ENCODE data around the gene PCDHGA1.
"Not testable (repeated sequence)": the region's sequence is repeated elsewhere in the genome, so short reads cannot be mapped to it uniquely, and the experiment has no call there.

PCDHGA1 gene

DNA sequence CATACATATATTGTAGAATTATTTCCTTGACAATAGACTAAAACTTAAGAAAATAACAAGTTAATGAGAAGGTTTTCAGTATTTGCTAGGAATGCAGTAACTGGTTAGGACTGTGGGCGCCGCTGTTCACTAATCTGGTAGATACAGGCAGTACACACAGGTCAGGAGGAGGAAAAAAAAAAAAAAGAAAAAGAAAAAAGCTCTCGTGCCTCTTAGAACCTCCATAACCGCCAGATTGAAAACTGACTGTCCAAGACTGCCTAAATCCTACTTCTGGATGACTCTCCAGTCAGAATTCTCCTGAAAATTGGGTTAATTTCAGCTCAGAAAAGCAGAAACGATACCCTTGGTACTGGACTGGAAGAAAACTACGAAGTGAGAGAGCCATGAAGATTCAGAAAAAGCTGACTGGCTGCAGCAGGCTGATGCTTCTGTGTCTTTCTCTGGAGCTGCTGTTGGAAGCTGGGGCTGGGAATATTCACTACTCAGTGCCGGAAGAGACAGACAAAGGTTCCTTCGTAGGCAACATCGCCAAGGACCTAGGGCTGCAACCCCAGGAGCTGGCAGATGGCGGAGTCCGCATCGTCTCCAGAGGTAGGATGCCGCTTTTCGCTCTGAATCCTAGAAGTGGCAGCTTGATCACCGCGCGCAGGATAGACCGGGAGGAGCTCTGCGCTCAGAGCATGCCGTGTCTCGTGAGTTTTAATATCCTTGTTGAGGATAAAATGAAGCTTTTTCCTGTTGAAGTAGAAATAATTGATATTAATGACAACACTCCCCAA is at the start of gene PCDHGA1:
TSS of gene PCDHGA1 (plus strand) at position 216 of the 782 bp plus-strand sequence.
- DNase-seq (ENCODE audit: low read depth), result no peak

DNA sequence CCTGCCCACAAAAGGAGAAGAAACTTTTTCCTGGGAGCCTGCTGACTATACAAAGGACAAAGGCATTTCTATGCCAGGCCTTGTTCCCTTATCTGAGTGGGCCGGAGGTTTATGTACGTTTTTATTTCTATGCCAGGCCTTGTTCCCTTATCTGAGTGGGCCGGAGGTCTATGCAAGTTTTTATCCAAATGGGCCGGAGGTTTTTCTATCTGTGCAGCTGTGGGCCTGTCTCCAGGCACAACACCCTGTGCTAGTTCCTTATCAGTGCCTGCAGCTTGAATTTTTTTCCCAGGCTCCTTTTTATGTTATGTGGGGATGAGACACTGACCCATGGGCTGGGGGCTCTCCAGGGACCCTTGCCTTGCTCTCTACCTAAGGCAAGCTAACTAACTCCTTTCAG is 31.9 kb upstream of the PCDHGA1 start:
- no peak for DNase-seq (ENCODE audit: low read depth)

- DNase-seq (ENCODE audit: low read depth), result no peak
Measured at GRCh38 chr5:141303756-141304155, 26.6 kb upstream of the PCDHGA1 start, which contains the start of gene SLC25A2. SLC25A2 (minus strand) TSS chr5:141304049; CDS start chr5:141303865, 184 bp downstream.

DNA sequence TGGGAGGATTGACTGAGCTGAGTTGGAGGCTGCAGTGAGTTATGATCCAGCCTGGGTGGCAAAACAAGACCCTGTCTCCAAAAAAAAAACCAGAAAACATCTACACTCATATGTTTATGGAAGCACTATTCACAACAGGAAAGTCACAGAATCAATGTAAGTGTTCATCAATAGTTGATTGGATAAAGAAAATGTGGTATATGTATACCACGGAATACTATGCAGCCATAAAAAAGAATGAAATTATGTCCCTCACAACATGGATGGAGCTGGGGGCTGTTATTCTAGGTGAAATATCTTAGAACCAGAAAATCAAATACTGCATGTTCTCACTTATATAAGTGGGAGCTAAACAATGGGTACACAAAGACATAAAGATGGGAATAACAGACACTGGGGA is 23.7 kb upstream of the PCDHGA1 start:
- DNase-seq (ENCODE audit: low read depth), result no peak

DNA sequence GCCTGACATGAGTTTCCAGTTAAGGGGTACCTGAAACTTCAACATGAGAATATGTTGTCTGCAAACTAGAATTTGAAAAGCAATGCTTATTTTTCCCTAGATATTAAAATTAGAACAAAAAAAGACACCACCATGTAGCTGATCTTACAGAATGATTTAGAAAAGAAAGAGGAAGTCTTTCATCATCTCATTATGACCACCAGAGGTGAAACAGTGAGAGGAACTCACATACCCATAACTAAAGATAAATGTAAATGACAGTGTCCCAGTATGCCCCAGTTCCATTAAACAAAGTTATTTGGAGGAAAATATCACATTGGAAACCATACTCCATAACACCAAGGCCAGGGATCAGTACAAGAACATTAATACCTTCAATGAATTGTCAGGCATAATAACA is 16.6 kb upstream of the PCDHGA1 start:
- no peak for DNase-seq (ENCODE audit: low read depth)

DNA sequence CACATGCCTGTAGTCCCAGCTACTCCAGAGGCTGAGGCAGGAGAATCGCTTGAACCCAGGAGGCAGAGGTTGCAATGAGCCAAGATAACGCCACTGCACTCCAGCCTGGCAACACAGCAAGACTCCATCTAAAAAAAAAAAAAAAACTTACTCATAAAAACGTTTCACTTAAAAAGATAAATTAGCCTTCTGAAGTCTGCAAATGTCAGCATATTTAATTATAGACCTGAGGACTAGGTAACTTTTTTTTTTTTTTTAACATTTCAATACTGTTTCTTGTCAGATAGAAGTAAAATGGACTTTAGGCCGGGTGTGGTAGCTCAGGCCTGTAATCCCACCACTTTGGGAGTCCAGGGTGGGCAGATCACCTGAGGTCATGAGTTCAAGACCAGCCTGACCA is 13.4 kb upstream of the PCDHGA1 start:
- DNase-seq (ENCODE audit: low read depth), result not testable (repeated sequence)

DNA sequence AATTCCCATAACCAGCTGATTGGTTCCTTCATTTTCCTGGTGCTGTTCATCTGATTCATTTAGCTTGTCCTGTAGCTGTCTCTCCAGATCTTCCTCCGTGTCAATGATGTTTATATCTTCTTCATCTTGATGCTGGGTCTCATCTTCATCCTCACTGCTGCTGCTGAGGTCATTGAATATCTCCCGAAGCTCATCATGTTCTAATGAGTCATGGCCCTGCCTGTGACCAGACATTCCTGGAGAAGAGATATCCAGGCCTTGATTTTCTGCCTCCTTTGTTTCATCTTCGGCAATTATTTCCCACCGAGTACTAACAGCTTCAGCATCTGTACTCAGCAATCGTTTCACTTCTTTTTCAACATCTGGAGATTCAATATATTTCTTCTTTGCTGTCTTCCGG is 11.1 kb upstream of the PCDHGA1 start:
- DNase-seq (ENCODE audit: low read depth), result no peak

DNA sequence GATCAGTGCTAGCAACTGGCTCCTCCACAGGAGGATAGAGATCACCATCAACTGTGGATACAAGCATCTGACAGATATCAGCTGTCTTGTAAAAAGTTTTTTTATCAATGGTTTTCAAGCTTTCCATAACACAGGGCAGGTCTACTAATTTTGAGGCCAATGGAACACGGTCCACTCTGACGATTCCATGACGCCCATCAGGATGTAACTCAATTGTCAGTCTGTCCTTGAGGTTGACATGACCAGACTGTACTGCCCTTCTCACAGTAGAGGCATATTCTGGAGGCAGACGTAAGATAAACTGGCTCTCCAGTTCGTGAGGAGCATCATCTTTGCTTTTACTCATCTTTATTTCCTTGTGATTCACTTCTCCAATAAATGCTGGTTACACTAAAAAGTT is 10.6 kb upstream of the PCDHGA1 start:
- DNase-seq (ENCODE audit: low read depth), result no peak

GRCh38 chr5:141320225-141321169 is 9.8 kb upstream of the PCDHGA1 start, which contains the start of gene TAF7:
TAF7 (minus strand) TSS chr5:141320784; CDS start chr5:141320044, 740 bp downstream.
- DNase-seq (ENCODE audit: low read depth), result peak; percentile 81

- DNase-seq (ENCODE audit: low read depth), result no peak
Measured at GRCh38 chr5:141322261-141322660, 8.1 kb upstream of the PCDHGA1 start.

DNA sequence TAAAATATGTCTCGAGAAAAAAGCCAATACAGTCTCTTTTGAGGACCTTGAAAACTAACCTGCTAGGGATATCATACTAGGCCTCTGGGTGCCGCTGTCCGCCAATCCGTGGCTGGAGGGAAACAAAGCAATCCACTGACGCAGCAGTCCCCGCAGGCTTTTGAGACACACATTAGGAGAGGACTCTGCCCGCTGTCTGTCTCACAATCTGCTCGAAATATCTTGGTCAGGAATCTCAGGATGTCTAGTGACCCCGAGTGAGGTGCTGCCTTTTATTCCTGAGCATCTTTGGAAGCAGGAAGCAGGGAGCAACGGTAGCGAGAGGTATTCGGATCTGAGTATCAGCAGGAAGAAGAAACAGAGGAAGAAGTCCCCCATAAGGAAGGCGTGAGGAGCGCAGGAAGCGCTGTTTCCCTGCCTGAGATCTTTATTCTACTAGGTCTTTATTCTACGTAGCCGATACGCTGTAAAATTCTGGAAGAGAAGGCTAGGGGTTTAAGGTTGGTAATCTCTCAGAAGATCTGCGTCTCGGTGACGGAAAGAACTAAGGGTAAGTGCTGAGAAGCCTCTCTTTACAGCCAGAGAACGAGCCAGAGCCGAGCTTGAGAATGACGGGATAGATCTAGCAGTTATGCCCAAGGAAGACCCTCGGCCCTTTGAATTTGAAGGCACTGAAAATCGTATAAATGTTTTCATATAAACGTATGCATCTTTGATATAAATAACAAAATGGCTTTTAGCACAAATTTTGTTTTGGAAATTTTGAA is 4.0 kb upstream of the PCDHGA1 start:
- DNase-seq (ENCODE audit: low read depth), result peak; percentile 25

- no peak for DNase-seq (ENCODE audit: low read depth)
Measured at GRCh38 chr5:141328231-141328630, 2.1 kb upstream of the PCDHGA1 start.

GRCh38 chr5:141332571-141332970 is 2.3 kb downstream of the PCDHGA1 start:
- not testable (repeated sequence) for DNase-seq (ENCODE audit: low read depth)

- DNase-seq (ENCODE audit: low read depth), result no peak
Measured at GRCh38 chr5:141338538-141339306, 8.4 kb downstream of the PCDHGA1 start, which contains the start of gene PCDHGA2. PCDHGA2 (plus strand) TSS chr5:141338760.

- DNase-seq (ENCODE audit: low read depth), result not testable (repeated sequence)
Measured at GRCh38 chr5:141340781-141341354, 10.6 kb downstream of the PCDHGA1 start.

DNA sequence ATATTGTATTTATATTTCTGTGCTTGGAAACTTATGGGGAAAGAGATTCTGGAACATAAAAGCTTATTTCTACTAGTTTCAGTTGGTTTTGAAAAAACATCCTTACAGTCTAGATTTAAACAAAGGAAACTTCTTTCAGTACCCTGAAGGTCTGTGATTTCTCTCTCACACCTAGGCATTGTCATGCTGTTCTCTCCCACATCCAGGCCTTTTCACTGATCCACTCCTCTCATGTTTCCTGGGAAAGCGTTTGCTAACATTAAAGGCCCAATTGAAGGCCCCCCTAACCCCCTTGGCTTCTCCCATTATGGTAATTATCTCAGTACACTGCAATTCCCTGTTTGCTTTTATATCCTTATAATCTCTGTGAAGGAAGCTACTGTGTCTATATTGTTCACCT is 12.5 kb downstream of the PCDHGA1 start:
- no peak for DNase-seq (ENCODE audit: low read depth)

GRCh38 chr5:141343242-141343952 is 13.1 kb downstream of the PCDHGA1 start, which contains the start of gene PCDHGA3:
PCDHGA3 (plus strand) TSS chr5:141343829; CDS start chr5:141344034, 205 bp downstream.
- no peak for DNase-seq (ENCODE audit: low read depth)

DNA sequence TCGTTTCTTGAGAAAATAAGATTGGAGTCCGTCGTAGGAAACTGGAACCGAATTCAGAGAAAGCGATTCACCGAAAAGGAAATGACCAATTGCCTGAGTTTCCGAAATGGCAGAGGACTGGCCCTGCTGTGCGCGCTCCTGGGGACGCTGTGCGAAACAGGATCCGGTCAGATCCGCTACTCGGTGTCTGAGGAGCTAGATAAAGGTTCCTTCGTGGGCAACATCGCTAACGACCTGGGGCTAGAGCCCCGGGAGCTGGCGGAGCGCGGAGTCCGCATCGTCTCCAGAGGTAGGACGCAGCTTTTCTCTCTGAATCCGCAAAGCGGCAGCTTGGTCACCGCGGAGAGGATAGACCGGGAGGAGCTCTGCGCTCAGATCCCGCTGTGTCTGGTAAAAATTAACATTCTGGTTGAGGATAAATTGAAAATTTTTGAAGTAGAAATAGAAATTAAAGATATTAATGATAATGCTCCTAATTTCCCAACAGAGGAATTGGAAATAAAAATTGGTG is 13.7 kb downstream of the PCDHGA1 start:
- DNase-seq (ENCODE audit: low read depth), result no peak

GRCh38 chr5:141345327-141345726 is 15.0 kb downstream of the PCDHGA1 start:
- no peak for DNase-seq (ENCODE audit: low read depth)

DNA sequence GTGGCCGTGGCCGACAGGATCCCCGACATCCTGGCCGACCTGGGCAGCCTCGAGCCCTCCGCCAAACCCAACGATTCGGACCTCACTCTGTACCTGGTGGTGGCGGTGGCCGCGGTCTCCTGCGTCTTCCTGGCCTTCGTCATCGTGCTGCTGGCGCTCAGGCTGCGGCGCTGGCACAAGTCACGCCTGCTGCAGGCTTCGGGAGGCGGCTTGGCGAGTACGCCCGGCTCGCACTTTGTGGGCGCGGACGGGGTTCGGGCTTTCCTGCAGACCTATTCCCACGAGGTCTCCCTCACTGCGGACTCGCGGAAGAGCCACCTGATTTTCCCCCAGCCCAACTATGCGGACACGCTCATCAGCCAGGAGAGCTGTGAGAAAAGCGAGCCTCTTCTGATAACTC is 15.7 kb downstream of the PCDHGA1 start:
- not testable (repeated sequence) for DNase-seq (ENCODE audit: low read depth)
